ENCODE data around the gene GNG14. TPM values are rescaled to one million over a fixed set of nuclear protein-coding genes. Genes with fewer than 3 reads are reported as not detected.
A peak's percentile ranks its signal among the peaks of the same experiment; 100 is the strongest.

Gene GNG14
- total RNA-seq, 2 donors from 2014 or later, result not detected

GRCh38 chr19:12657966-12658365 is 29.8 kb upstream of the GNG14 start:
- ATAC-seq (replicated peaks), result no peak
- Mint-ChIP-seq H3K27me3 (no peaks in the 10 kb centered on the region), H3K27ac (no peak overlapping the region), H3K36me3 (ENCODE audit: low read depth) (peaks cover 94% of the 10 kb centered on the region), H3K9me3 (no peaks in the 10 kb centered on the region), H3K4me1 (peaks cover 5% of the 10 kb centered on the region), H3K4me3 (no peak overlapping the region)

GRCh38 chr19:12660980-12661379 is 26.8 kb upstream of the GNG14 start:
- Mint-ChIP-seq H3K36me3 (ENCODE audit: low read depth) (peaks cover 98% of the 10 kb centered on the region), H3K9me3 (no peaks in the 10 kb centered on the region), H3K27ac (no peak overlapping the region), H3K27me3 (no peaks in the 10 kb centered on the region), H3K4me3 (no peak overlapping the region), H3K4me1 (no peaks in the 10 kb centered on the region)
- ATAC-seq (replicated peaks), result no peak

GRCh38 chr19:12664406-12665280 is 23.2 kb upstream of the GNG14 start:
- H3K36me3 Mint-ChIP-seq (ENCODE audit: low read depth), result peaks cover 98% of the 10 kb centered on the region
- H3K4me1 Mint-ChIP-seq, result no peaks in the 10 kb centered on the region
- H3K4me3 Mint-ChIP-seq, result peak overlapping the region; percentile 92
- H3K27me3 Mint-ChIP-seq, result no peaks in the 10 kb centered on the region
- H3K27ac Mint-ChIP-seq, result peak overlapping the region; percentile 90
- ATAC-seq (replicated peaks), result no peak
- no peaks in the 10 kb centered on the region for H3K9me3 Mint-ChIP-seq

- Mint-ChIP-seq H3K9me3 (no peaks in the 10 kb centered on the region), H3K36me3 (ENCODE audit: low read depth) (peaks cover 98% of the 10 kb centered on the region), H3K27ac (peak overlapping the region; percentile 90), H3K27me3 (no peaks in the 10 kb centered on the region), H3K4me1 (no peaks in the 10 kb centered on the region), H3K4me3 (peak overlapping the region; percentile 92)
- ATAC-seq (replicated peaks), result peak; percentile 25
These were observed 22.6 kb upstream of the GNG14 start for GRCh38 chr19:12665281-12665573.

- peak overlapping the region; percentile 92 for H3K4me3 Mint-ChIP-seq
- H3K27ac Mint-ChIP-seq, result peak overlapping the region; percentile 90
- peaks cover 98% of the 10 kb centered on the region for H3K36me3 Mint-ChIP-seq (ENCODE audit: low read depth)
- no peaks in the 10 kb centered on the region for H3K27me3 Mint-ChIP-seq
- ATAC-seq (replicated peaks), result peak; percentile 37
- no peaks in the 10 kb centered on the region for H3K9me3 Mint-ChIP-seq
- H3K4me1 Mint-ChIP-seq, result no peaks in the 10 kb centered on the region
These were observed 22.0 kb upstream of the GNG14 start for GRCh38 chr19:12665671-12666264.

- H3K9me3 Mint-ChIP-seq, result no peaks in the 10 kb centered on the region
- peak within 1 kb of the TSS; percentile 92 for H3K4me3 Mint-ChIP-seq
- H3K27me3 Mint-ChIP-seq, result no peaks in the 10 kb centered on the region
- H3K27ac Mint-ChIP-seq, result peak within 1 kb of the TSS; percentile 90
- peak; percentile 82 for ATAC-seq (replicated peaks)
- peaks cover 95% of the 10 kb centered on the region for H3K36me3 Mint-ChIP-seq (ENCODE audit: low read depth)
- no peaks in the 10 kb centered on the region for H3K4me1 Mint-ChIP-seq
These were observed 21.3 kb upstream of the GNG14 start, which contains the start of the genes MAN2B1 and WDR83 for GRCh38 chr19:12666265-12667048. Gene MAN2B1, minus strand, starts transcription at chr19:12666742. Its CDS starts 41 bp downstream, at chr19:12666701. Gene WDR83, plus strand, starts transcription at chr19:12666807. Its CDS starts 2,984 bp downstream, at chr19:12669791.

GRCh38 chr19:12667731-12668302 is 20.0 kb upstream of the GNG14 start:
- Mint-ChIP-seq H3K27me3 (no peaks in the 10 kb centered on the region), H3K4me3 (peak overlapping the region; percentile 92), H3K36me3 (ENCODE audit: low read depth) (peaks cover 96% of the 10 kb centered on the region), H3K27ac (peak overlapping the region; percentile 99), H3K9me3 (no peaks in the 10 kb centered on the region), H3K4me1 (peaks cover 6% of the 10 kb centered on the region)
- no peak for ATAC-seq (replicated peaks)

GRCh38 chr19:12668346-12668745 is 19.5 kb upstream of the GNG14 start:
- Mint-ChIP-seq H3K4me3 (peak overlapping the region; percentile 92), H3K27ac (peak overlapping the region; percentile 99), H3K9me3 (no peaks in the 10 kb centered on the region), H3K4me1 (peaks cover 6% of the 10 kb centered on the region), H3K36me3 (ENCODE audit: low read depth) (peaks cover 96% of the 10 kb centered on the region), H3K27me3 (no peaks in the 10 kb centered on the region)
- ATAC-seq (replicated peaks), result no peak

GRCh38 chr19:12668932-12669269 is 18.9 kb upstream of the GNG14 start:
- no peaks in the 10 kb centered on the region for H3K27me3 Mint-ChIP-seq
- H3K27ac Mint-ChIP-seq, result peak overlapping the region; percentile 99
- ATAC-seq (replicated peaks), result peak; percentile 18
- H3K4me3 Mint-ChIP-seq, result peak overlapping the region; percentile 92
- no peaks in the 10 kb centered on the region for H3K9me3 Mint-ChIP-seq
- peaks cover 6% of the 10 kb centered on the region for H3K4me1 Mint-ChIP-seq
- peaks cover 96% of the 10 kb centered on the region for H3K36me3 Mint-ChIP-seq (ENCODE audit: low read depth)

GRCh38 chr19:12669270-12670158 is 18.3 kb upstream of the GNG14 start:
- ATAC-seq (replicated peaks), result peak; percentile 30
- peaks cover 96% of the 10 kb centered on the region for H3K36me3 Mint-ChIP-seq (ENCODE audit: low read depth)
- peak overlapping the region; percentile 92 for H3K4me3 Mint-ChIP-seq
- H3K27ac Mint-ChIP-seq, result peak overlapping the region; percentile 99
- no peaks in the 10 kb centered on the region for H3K9me3 Mint-ChIP-seq
- peaks cover 6% of the 10 kb centered on the region for H3K4me1 Mint-ChIP-seq
- no peaks in the 10 kb centered on the region for H3K27me3 Mint-ChIP-seq

- Mint-ChIP-seq H3K27me3 (no peaks in the 10 kb centered on the region), H3K4me1 (peaks cover 6% of the 10 kb centered on the region), H3K27ac (peak overlapping the region; percentile 99), H3K36me3 (ENCODE audit: low read depth) (peaks cover 96% of the 10 kb centered on the region), H3K4me3 (peak overlapping the region; percentile 92), H3K9me3 (no peaks in the 10 kb centered on the region)
- no peak for ATAC-seq (replicated peaks)
These were observed 17.5 kb upstream of the GNG14 start for GRCh38 chr19:12670159-12670928.

GRCh38 chr19:12672744-12673143 is 15.1 kb upstream of the GNG14 start:
- no peaks in the 10 kb centered on the region for H3K9me3 Mint-ChIP-seq
- no peak for ATAC-seq (replicated peaks)
- H3K27me3 Mint-ChIP-seq, result no peaks in the 10 kb centered on the region
- no peak overlapping the region for H3K27ac Mint-ChIP-seq
- peaks cover 16% of the 10 kb centered on the region for H3K4me1 Mint-ChIP-seq
- H3K36me3 Mint-ChIP-seq (ENCODE audit: low read depth), result peaks cover 96% of the 10 kb centered on the region
- H3K4me3 Mint-ChIP-seq, result no peak overlapping the region

GRCh38 chr19:12675399-12675798 is 12.4 kb upstream of the GNG14 start:
- Mint-ChIP-seq H3K36me3 (ENCODE audit: low read depth) (peaks cover 95% of the 10 kb centered on the region), H3K4me3 (no peak overlapping the region), H3K9me3 (no peaks in the 10 kb centered on the region), H3K27me3 (no peaks in the 10 kb centered on the region), H3K4me1 (peaks cover 16% of the 10 kb centered on the region), H3K27ac (no peak overlapping the region)
- no peak for ATAC-seq (replicated peaks)
